ENCODE measurements around the gene CMTM8.
A peak's percentile ranks its signal among the peaks of the same experiment; 100 is the strongest.

The CMTM8 gene

GRCh38 chr3:32335365-32336112 is 97.1 kb downstream of the CMTM8 start:
- DNase-seq (ENCODE audit: low read depth in 2 of 2) = no peak

DNA sequence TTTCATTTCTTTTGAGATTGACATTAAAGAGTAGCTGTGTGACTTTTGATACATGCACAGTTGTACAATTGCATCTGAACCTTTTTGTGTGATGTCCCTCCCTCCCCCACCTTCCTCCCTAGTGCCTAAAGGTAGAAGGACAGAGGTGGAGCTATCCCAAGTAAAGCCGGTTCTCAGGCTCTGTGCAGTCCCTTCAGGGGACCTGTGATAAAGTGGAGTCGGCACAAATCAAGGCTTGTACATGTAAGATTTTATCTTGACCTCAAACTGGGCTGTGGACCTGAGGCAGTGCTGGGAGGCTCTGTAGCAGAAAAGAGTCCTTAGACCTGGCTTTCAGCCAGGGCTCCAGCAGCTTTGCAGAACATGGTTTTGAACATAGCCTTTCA is 97.6 kb downstream of the CMTM8 start:
- DNase-seq (ENCODE audit: low read depth in 2 of 2) = no peak

DNA sequence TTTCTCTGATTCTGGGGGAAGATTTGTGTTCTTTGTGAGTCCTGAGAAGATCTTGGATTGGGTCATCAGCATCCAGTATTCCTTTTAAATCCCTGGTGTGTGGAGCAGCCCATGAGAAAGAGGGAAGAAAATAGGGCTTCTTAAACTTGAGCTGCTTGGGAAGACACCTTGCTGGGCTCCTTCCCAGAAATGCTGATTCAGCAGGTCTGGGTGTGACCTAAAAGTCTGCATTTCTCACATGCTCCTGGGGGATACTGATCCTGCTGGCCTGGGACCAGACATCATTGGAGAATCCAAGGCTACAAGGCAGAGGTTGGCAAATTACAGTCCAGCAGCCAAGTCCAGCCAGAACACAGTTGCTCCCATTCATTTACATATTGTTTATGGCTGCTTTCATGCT is 99.0 kb downstream of the CMTM8 start:
- no peak for DNase-seq (ENCODE audit: low read depth in 2 of 2)

- no peak for DNase-seq (ENCODE audit: low read depth in 2 of 2)
Measured at GRCh38 chr3:32340039-32340438, 101.6 kb downstream of the CMTM8 start.

DNA sequence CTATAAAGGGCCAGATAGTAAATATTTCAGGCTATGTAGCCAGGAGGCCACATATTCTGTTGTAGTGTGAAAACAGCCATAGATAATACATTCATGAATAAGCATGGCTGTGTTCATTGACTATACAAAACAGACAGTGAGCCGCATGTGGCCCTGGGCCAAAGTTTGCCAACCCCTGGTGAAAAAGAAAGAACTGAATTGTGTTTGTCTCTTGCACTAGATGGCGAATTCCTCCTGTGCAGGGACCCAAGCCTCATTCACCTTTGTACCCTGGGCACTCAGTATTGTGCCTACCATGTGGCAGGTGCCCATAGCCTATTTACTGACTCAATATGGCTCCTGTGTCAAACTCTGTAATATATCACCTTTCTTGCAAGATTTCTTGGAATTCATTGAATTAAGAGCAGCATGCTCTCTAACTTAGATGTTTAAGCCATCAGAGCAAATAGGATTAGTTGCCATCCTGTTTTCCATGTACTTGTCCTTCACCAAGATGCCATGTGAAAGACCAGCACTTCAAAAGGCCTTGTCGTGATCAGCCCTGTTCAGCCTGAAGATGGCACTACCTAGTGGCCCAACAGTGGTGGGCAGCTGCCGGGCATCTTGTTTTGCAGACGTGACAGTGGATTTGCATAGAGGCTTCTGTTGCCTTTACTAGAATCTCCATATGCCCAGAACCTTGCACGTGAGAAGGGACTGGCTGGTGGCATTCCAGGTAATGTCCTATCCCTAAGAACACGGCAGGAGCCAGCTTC is 102.3 kb downstream of the CMTM8 start:
- no peak for DNase-seq (ENCODE audit: low read depth in 2 of 2)

DNA sequence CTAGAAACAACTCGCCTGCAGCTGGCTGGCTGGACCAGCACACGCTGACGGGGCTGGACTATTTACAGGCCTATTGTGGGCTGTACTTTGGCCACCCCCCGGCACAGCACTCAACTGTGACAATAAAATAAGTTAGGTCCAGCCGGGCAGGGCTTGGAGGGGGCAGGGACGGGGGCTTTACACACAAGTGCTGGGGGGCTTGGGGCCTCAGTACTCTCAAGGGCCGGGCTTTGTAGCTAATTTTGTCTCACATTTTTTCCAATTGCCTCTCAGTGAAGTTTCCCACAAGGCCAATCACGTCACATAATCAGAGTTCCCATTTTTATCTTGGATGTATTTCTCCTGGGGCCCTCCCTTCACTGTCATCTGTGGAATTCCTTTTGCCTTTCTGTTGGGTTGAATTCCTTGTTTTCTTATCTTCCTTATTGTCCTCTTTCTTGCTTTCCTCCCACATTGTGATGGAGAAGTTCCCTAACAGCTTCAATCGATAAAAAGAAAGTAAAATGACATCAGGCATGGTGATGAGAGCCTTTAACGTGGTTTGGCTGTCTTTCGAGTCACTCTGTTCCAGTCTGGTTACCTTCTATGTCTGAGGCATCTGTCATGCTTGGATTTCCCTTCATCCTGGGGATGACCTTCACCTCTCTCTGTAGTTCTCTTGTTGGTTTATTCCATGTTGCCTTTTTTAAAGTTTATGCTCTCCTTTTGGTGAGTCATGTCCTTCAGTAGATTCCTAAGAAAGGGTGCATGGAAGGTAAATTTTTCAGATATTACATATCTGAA is 109.1 kb downstream of the CMTM8 start:
- no peak for DNase-seq (ENCODE audit: low read depth in 2 of 2)

DNA sequence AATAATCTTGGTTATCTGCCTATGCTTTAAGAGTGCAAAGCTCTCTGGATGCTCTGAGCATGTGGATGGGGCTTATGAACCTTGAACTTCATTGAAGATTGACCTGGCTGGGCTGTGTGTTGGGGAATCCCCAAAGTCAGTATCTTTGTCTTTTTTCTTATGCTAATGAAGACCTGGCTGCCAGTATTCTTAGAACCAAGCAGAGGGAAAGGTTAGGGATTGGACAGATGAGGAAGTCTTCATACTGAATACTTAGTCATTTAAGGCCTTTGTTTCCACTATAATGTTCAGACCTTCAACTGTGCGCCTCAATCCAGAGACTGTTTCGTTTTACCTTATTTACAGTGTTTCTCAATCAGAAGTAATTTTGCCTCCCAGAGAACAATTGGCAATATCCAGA is 110.7 kb downstream of the CMTM8 start:
- no peak for DNase-seq (ENCODE audit: low read depth in 2 of 2)

DNA sequence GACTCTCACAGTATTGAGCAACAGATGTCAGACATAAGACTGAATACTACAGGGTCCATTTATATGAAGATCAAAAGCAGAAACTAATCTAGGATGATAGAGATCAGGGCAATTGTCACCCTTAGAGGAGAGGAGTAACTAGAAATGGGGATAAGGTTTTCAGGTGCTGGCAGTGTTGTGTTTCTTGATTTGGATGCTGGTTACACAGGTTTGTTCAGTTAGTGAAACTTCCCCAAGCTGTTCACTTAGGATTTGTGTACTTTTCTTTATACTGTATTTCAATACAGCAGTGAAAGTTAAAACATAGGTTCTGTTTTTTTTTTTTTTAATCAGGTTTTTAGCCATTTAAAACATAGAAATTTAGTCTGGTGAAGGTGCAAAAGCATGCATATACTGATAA is 114.1 kb downstream of the CMTM8 start:
- no peak for DNase-seq (ENCODE audit: low read depth in 2 of 2)

DNA sequence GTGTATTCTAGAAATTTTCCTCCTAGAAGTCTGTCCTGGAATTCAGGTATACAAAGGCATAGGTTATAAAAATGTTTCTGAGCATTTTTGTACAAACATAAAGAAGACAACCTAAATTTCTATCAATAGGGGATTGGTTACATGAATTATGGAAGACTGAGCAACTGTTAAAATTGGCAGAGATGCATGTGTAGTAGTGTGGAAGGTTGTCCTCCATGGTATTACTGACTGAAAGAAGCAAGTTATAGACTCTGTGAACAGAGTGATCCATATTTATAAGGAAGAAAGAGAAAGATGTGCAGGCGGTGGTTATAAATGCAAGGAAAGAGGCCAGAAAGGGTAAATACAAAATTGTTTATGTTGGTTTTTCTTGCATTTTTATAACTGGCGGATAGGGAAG is 114.9 kb downstream of the CMTM8 start:
- DNase-seq (ENCODE audit: low read depth in 2 of 2) = no peak

GRCh38 chr3:32354362-32354778 is 115.9 kb downstream of the CMTM8 start:
- DNase-seq (ENCODE audit: low read depth in 2 of 2) = no peak

DNA sequence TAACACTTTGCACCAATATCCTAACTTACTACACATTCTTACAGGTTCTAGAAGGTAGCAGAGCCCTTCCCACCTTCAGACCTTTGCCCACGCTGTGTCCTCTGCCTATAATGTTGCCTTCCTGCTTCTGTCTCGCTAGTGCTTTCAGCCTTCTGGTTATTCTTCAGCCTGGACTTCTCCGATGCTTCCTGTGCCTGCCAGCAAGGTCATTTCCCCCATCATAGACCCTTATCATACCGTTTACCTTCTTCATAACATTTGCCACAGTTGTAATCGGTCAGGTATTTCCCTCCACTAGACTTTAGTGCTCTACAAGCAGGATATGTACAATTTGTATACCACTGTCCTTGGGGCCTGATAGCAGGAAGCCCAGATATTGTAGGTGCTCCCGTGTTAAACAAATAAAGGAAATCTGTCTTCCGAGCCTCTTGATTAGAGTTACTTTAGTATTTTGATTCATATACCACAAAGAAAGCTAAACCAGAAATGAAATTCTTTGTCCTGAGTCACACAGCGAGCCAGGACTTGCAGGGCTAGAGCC is 117.3 kb downstream of the CMTM8 start:
- no peak for DNase-seq (ENCODE audit: low read depth in 2 of 2)

DNA sequence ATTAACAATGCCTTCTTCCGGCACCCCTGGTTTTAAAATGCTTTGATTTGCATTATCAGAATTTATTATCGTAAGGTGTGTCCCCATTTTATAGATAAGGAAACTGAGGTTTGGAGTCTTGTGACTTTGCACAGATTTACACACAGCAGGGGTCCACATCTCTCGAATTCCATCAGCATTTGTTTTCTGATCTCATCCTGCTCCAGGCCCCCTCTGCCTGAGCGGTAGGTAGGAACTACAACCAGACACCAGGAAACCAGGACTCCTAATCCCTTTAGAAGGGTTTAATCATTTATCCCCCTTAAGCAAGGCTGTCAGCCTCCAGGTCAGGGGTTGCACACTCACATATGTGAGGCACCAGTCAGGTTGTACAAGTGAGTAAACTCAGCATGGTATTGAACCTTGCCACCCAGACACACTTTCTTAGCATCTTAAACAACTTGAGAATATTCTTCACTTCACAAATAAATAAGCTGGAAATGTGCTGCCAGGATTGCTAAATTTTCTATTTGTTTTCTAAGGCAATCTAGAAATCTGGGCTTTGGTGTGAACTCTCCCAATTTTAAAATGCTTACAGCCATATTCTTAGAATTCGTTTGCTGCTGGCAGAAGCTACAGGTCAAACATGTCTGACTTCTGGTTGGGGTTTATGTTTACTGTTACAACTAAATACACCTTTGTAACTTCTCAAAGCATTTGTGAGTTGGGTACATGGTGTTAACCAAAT is 121.4 kb downstream of the CMTM8 start:
- DNase-seq (ENCODE audit: low read depth in 2 of 2) = no peak

DNA sequence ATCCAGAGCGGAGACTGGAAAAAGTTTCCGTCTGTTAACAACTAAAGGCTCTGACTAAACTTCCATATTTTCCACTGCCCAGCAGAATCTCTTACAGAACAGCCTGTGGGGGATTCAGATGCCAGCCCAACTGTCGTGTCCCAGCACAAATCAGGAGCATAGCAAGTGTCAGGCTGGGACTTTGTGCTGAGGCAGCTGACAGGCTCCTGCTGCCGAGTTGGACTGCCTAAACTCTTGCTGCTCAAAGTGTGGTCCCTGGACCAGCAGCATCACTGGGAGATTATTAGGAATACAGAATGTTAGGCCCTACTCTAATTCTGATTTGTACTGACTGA is 122.0 kb downstream of the CMTM8 start:
- DNase-seq (ENCODE audit: low read depth in 2 of 2) = no peak

- DNase-seq (ENCODE audit: low read depth in 2 of 2) = no peak
Measured at GRCh38 chr3:32366638-32367397, 128.3 kb downstream of the CMTM8 start.

DNA sequence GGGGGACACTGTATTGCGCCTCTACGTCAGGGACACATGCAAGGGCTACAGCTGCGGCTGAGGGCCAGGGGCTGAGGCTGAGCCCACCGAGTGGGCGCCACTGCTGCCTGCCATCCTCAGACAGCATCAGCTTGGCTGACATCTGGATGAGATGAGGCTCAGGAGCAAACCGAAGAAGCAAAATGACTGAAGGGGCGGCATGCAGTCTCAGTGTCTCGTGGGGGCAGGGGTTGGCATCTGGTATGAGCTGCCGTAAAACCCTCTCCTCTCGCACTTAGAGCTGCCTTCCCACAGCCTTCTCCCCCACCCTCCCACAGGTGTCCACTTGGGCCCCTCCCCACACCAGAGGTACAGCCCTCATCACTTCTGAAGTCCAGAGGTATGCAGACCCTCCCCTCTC is 129.0 kb downstream of the CMTM8 start:
- DNase-seq (ENCODE audit: low read depth in 2 of 2) = no peak

DNA sequence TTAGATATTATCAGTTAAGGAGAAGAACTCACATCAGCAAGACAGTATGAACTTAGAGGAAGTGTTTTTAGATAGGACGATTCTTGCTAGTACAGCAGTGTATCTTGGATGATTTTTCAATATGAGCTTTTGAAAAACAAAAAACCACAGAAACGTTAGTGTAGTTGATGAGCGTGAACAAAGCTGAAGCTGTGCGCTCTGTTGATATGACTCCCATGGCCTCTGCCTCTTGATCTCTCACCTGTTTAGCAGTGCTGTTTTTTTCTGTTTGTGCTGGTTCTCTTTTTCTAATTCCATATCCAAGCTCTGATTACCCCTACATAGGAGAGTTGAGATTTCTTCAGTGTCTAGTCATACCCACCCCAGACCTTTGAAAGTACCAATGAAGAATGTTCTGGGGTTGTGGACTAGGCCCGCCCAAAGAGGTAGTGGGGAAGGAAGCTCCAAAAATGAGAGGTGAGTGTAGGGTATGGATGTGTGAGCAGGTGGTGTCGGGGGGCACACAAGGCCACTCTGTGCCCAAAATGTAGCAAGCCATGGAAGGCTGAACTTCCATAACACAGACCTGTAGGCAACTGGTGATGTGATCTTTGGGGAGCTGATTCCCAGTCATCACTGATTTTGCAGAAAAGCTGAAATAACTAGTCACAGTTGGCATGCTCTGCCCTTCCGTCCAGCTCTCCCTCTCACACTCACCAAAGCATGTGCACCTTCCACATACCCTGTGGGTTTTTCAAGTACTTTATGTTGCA is 133.2 kb downstream of the CMTM8 start:
- DNase-seq (ENCODE audit: low read depth in 2 of 2) = no peak

DNA sequence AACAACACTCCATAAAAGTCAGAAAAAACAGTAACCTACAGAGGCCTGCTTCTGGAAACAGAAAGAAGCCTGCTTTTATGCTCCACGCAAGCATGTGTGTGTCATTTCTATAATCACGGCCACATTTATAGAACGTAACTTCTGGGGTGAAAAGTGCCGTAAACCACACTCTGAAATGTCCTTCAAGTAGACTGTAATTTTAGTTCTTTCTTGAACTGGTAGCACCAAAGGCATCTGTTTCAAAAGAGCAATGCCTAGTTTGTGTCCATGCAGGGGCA is 133.7 kb downstream of the CMTM8 start:
- no peak for DNase-seq (ENCODE audit: low read depth in 2 of 2)

DNA sequence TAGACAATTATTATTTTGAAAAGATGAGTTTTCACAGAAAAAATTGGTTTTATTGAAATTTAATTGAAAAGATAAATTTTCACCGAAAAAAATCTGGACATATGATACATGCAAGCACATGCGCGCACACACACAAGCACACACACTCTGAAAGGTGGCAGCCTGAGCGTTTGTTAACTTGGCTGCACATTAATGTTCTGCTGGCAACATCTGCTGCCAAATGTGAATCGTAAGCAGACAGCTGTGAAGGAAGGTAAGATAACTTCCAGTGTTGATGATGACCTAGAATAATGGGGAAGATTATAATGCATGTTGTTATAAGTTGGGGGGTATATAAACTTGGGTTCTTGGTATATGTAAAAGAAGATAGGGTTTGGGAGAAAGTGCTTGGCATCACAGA is 134.8 kb downstream of the CMTM8 start:
- DNase-seq (ENCODE audit: low read depth in 2 of 2) = no peak

GRCh38 chr3:32373844-32374243 is 135.4 kb downstream of the CMTM8 start:
- DNase-seq (ENCODE audit: low read depth in 2 of 2) = no peak

GRCh38 chr3:32374788-32375595 is 136.5 kb downstream of the CMTM8 start:
- DNase-seq (ENCODE audit: low read depth in 2 of 2) = peak in 1 of 2 donors; percentile 24
